ENCODE measurements around the gene TMEM117.

TMEM117 gene

DNA sequence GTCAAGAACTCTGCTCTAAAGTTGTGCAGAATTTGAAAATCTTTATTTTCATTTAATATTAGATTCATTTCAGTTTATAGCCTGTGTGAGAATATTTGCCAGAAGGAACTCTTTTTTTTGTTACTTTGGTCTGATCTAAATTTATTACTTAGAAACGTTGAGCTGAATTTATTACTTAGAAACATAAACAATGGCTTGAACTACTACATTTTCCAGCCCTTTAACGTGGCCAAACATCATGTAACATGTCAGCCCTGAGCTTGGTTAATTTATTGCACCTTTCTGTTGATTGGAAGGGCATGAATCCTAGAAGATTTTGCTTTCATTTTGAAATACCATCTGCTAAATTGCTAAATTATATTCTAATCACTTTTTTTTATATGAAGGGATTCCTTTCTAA is 241.4 kb downstream of the TMEM117 start:
- no peaks in the 10 kb centered on the region for H4K20me1 ChIP-seq (ENCODE audit: insufficient read depth)
- H3K27ac ChIP-seq = no peak overlapping the region
- H3K36me3 ChIP-seq (ENCODE audit: insufficient read depth) = no peaks in the 10 kb centered on the region
- no peak overlapping the region for H3K4me2 ChIP-seq
- no peak overlapping the region for H3K9ac ChIP-seq
- no peak overlapping the region for H3K4me3 ChIP-seq (IDR thresholded peaks at IDR 0.05; ENCODE audit: insufficient read depth, low read depth, low read length)
- no peak overlapping the region for H2AFZ ChIP-seq (ENCODE audit: low read depth)
- no peaks in the 10 kb centered on the region for H3K27me3 ChIP-seq (ENCODE audit: insufficient read depth, low read depth)
- no peaks in the 10 kb centered on the region for H3K79me2 ChIP-seq (ENCODE audit: insufficient read depth, low read depth)
- H3K4me1 ChIP-seq (ENCODE audit: low read depth, poor library complexity, severe bottlenecking) = no peaks in the 10 kb centered on the region
- TF ChIP-seq, protein P1, sequence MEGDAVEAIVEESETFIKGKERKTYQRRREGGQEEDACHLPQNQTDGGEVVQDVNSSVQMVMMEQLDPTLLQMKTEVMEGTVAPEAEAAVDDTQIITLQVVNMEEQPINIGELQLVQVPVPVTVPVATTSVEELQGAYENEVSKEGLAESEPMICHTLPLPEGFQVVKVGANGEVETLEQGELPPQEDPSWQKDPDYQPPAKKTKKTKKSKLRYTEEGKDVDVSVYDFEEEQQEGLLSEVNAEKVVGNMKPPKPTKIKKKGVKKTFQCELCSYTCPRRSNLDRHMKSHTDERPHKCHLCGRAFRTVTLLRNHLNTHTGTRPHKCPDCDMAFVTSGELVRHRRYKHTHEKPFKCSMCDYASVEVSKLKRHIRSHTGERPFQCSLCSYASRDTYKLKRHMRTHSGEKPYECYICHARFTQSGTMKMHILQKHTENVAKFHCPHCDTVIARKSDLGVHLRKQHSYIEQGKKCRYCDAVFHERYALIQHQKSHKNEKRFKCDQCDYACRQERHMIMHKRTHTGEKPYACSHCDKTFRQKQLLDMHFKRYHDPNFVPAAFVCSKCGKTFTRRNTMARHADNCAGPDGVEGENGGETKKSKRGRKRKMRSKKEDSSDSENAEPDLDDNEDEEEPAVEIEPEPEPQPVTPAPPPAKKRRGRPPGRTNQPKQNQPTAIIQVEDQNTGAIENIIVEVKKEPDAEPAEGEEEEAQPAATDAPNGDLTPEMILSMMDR (conservative IDR thresholded peaks at IDR 0.05; ENCODE audit: low read depth, low read length) = no peak

DNA sequence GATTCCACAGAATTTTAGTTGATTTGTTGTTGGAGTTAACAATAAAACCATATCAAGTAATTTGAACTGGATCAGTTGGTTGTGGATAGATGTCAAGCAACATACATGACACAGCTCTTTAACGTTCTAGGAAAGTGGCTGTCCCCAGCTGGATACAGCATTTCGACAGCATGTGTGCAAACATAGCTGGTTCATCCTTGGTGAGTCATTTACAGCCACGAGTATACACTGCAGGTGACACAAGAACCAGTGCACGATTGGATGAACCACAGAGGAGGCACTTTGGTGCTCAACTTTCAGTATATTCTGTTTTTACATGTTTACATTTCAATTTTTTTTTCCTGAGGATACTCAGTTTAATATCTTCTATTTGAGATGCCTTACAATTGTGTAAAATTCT is 242.4 kb downstream of the TMEM117 start:
- H3K36me3 ChIP-seq (ENCODE audit: insufficient read depth) = no peaks in the 10 kb centered on the region
- H4K20me1 ChIP-seq (ENCODE audit: insufficient read depth) = no peaks in the 10 kb centered on the region
- no peak overlapping the region for H3K9ac ChIP-seq
- H3K4me2 ChIP-seq = no peak overlapping the region
- no peak overlapping the region for H3K27ac ChIP-seq
- no peaks in the 10 kb centered on the region for H3K27me3 ChIP-seq (ENCODE audit: insufficient read depth, low read depth)
- TF ChIP-seq, protein P1 (conservative IDR thresholded peaks at IDR 0.05; ENCODE audit: low read depth, low read length) = no peak
- no peak overlapping the region for H2AFZ ChIP-seq (ENCODE audit: low read depth)
- no peaks in the 10 kb centered on the region for H3K79me2 ChIP-seq (ENCODE audit: insufficient read depth, low read depth)
- no peak overlapping the region for H3K4me3 ChIP-seq (IDR thresholded peaks at IDR 0.05; ENCODE audit: insufficient read depth, low read depth, low read length)
- H3K4me1 ChIP-seq (ENCODE audit: low read depth, poor library complexity, severe bottlenecking) = no peaks in the 10 kb centered on the region

DNA sequence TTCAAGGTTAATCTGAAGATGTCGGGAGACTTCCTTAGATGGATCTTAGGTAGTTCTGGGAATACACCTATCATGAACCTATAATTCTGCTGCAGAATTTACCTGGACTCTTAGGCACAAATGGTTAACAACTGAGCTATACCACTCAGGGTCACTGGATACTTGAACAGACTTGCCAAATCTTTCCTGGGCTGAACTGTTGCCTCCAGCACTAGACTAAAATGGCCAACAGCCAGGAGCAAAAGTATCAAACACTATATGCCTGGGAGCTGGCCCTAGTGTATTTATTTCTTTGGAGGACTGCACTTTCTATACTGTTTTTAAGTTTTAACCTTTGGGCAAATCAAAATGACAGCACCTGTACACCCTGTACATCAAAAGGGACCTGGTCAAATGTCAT is 252.8 kb downstream of the TMEM117 start:
- Histone ChIP-seq H3K9ac (no peak overlapping the region), H3K36me3 (ENCODE audit: insufficient read depth) (no peaks in the 10 kb centered on the region), H3K27me3 (ENCODE audit: insufficient read depth, low read depth) (no peaks in the 10 kb centered on the region), H2AFZ (ENCODE audit: low read depth) (no peak overlapping the region), H3K79me2 (ENCODE audit: insufficient read depth, low read depth) (no peaks in the 10 kb centered on the region), H4K20me1 (ENCODE audit: insufficient read depth) (no peaks in the 10 kb centered on the region), H3K27ac (no peak overlapping the region), H3K4me3 (IDR thresholded peaks at IDR 0.05; ENCODE audit: insufficient read depth, low read depth, low read length) (no peak overlapping the region), H3K4me1 (ENCODE audit: low read depth, poor library complexity, severe bottlenecking) (no peaks in the 10 kb centered on the region), H3K4me2 (no peak overlapping the region)
- TF ChIP-seq, protein P1 (conservative IDR thresholded peaks at IDR 0.05; ENCODE audit: low read depth, low read length) = no peak

DNA sequence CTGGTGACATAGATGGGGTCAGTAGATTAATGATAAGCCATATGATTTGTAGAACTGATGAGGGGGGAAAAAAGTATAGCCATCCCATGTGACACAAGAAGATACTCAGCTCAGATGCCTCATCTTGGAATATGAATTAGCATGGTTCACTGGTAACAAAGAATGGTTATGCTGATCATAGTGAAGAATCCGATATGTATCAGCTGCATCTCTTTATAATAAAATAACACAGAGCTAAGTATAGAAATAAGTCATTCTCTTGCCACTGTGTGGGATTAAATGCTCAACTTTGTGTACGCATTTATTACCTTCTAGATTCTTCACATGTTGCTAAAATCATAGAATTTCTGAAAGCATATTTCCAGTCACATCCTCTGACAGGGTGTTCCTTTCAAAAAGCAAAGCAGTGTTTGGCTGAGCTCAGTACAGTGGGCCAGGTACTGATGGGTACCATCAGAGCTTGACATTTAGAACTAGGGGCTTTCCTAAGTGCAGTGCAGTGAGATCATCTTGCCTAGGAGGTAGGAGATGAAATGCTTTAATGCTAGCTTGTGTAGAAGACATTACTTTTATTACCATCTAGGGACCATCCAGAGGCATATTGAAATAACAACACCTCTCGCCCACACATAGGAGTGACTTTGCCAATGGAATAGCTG is 256.2 kb downstream of the TMEM117 start:
- TF ChIP-seq, protein P1 (conservative IDR thresholded peaks at IDR 0.05; ENCODE audit: low read depth, low read length) = no peak
- H2AFZ ChIP-seq (ENCODE audit: low read depth) = no peak overlapping the region
- no peaks in the 10 kb centered on the region for H3K36me3 ChIP-seq (ENCODE audit: insufficient read depth)
- H3K27ac ChIP-seq = no peak overlapping the region
- H3K27me3 ChIP-seq (ENCODE audit: insufficient read depth, low read depth) = no peaks in the 10 kb centered on the region
- H4K20me1 ChIP-seq (ENCODE audit: insufficient read depth) = no peaks in the 10 kb centered on the region
- H3K9ac ChIP-seq = no peak overlapping the region
- no peak overlapping the region for H3K4me2 ChIP-seq
- H3K4me1 ChIP-seq (ENCODE audit: low read depth, poor library complexity, severe bottlenecking) = no peaks in the 10 kb centered on the region
- H3K4me3 ChIP-seq (IDR thresholded peaks at IDR 0.05; ENCODE audit: insufficient read depth, low read depth, low read length) = no peak overlapping the region
- H3K79me2 ChIP-seq (ENCODE audit: insufficient read depth, low read depth) = no peaks in the 10 kb centered on the region
